Endothelial cell (in vitro differentiated cells): Measurements from ENCODE around the gene ARL8B. TPM values are rescaled to one million over a fixed set of nuclear protein-coding genes. Genes with fewer than 3 reads are reported as not detected.

Experiments used
- total RNA-seq: library from RNA; stranded (reverse); fragmentation: NEBNext Ultra II Directional; extraction: Animal tissue kit (Norgen Biotek cat#: 25700); gene quantifications from one replicate; pipeline ENCODE4 v1.2.1, GENCODE V29; 2021; ENCODE audit not compliant: unreplicated experiment

Gene ARL8B
- total RNA-seq, 1 donor from 2014 or later: 34.4 TPM

Other genes starting within 250 kb of the ARL8B start
- gene BHLHE40, start 142.9 kb upstream of the ARL8B start, total RNA-seq: 15.2 TPM
- gene EDEM1, start 65.4 kb downstream of the ARL8B start, total RNA-seq: 18.2 TPM